ENCODE measurements around the gene NAA38.

Gene NAA38

GRCh38 chr17:7838090-7839075 is 19.0 kb downstream of the NAA38 start:
- no peak for TF ChIP-seq CTCF (IDR thresholded peaks at IDR 0.05; ENCODE audit: low read depth, low read length, missing control alignments)
- H3K4me3 ChIP-seq (ENCODE audit: low read depth, low read length): peak overlapping the region; percentile 67
- no peak for DNase-seq (ENCODE audit: low read depth)

- DNase-seq (ENCODE audit: low read depth): no peak
- TF ChIP-seq CTCF (IDR thresholded peaks at IDR 0.05; ENCODE audit: low read depth, low read length, missing control alignments): no peak
- peak overlapping the region; percentile 67 for H3K4me3 ChIP-seq (ENCODE audit: low read depth, low read length)
These were observed 19.8 kb downstream of the NAA38 start for GRCh38 chr17:7837408-7838088.

- TF ChIP-seq CTCF (IDR thresholded peaks at IDR 0.05; ENCODE audit: low read depth, low read length, missing control alignments): no peak
- peak overlapping the region; percentile 67 for H3K4me3 ChIP-seq (ENCODE audit: low read depth, low read length)
- DNase-seq (ENCODE audit: low read depth): peak; percentile 82
These were observed 20.6 kb downstream of the NAA38 start for GRCh38 chr17:7836596-7837407.

- no peak for DNase-seq (ENCODE audit: low read depth)
These were observed 21.4 kb downstream of the NAA38 start for GRCh38 chr17:7835814-7836595.

GRCh38 chr17:7834957-7835813 is 22.2 kb downstream of the NAA38 start:
- peak overlapping the region; percentile 67 for H3K4me3 ChIP-seq (ENCODE audit: low read depth, low read length)
- TF ChIP-seq CTCF (IDR thresholded peaks at IDR 0.05; ENCODE audit: low read depth, low read length, missing control alignments): peak; percentile 78
- peak; percentile 84 for DNase-seq (ENCODE audit: low read depth)

More at GRCh38 chr17:7835814-7836595, 21.4 kb downstream of the NAA38 start:
- peak overlapping the region; percentile 67 for H3K4me3 ChIP-seq (ENCODE audit: low read depth, low read length)
- no peak for TF ChIP-seq CTCF (IDR thresholded peaks at IDR 0.05; ENCODE audit: low read depth, low read length, missing control alignments)
